Tibial nerve (tissue), 4 donors: ENCODE data around the gene TMEM232. TPM values are rescaled to one million over a fixed set of nuclear protein-coding genes. Genes with fewer than 3 reads are reported as not detected.

Source experiments
- DNase-seq, 2 donors: peaks; one replicate each; pipeline ENCODE4 v3.0.0-alpha.2; 2019; ENCODE audit warnings: low spot score in 2 of 2
- H3K27ac ChIP-seq, 4 donors: fragments of 200-600 bp; sonication (generic) in 3 of 4; one replicate each; pipeline ENCODE4 v1.5.1; 2017 to 2019; ENCODE audit warnings: mild to moderate bottlenecking in 1 of 4
- H3K27me3 ChIP-seq, 2 donors: fragments of 200-600 bp; sonication (generic) in 1 of 2; one replicate each; pipeline versions ENCODE4 v1.5.1 to v1.6.0; 2017 to 2019
- H3K36me3 ChIP-seq, 3 donors: fragments of 200-600 bp; sonication (generic); one replicate each; pipeline ENCODE4 v1.5.1; 2018 to 2019
- H3K4me1 ChIP-seq, 4 donors: fragments of 200-600 bp; sonication (generic) in 3 of 4; one replicate each; pipeline ENCODE4 v1.5.1; 2017 to 2019
- H3K4me3 ChIP-seq, 4 donors: fragments of 200-600 bp; sonication (generic) in 3 of 4; one replicate each; pipeline ENCODE4 v1.5.1; 2017 to 2019; ENCODE audit warnings: mild to moderate bottlenecking in 1 of 4, moderate library complexity in 1 of 4
- H3K9me3 ChIP-seq, 4 donors: fragments of 200-600 bp; sonication (generic) in 3 of 4; one replicate each; pipeline ENCODE4 v1.5.1; 2017 to 2019
- CTCF ChIP-seq, 5 experiments: fragments of 200-600 bp in 3 of 5; fragments of 450-650 bp in 2 of 5; sonication (generic) in 3 of 5; IDR thresholded peaks; one replicate each; pipeline ENCODE4 v1.5.1; 2016 to 2019; ENCODE audit warnings: antibody characterized with exemption in 5 of 5, mild to moderate bottlenecking in 3 of 5, moderate library complexity in 2 of 5
- EP300 ChIP-seq, 2 donors: sonication (generic); formaldehyde crosslinking; IDR thresholded peaks; one replicate each; pipeline ENCODE4 v1.6.1; 2017; ENCODE audit warnings: antibody characterized with exemption in 2 of 2, mild to moderate bottlenecking in 1 of 2
- POLR2A ChIP-seq, 2 donors: fragments of 450-650 bp; IDR thresholded peaks; one replicate each; pipeline ENCODE4 v1.6.1; 2017; ENCODE audit warnings: antibody characterized with exemption in 2 of 2, mild to moderate bottlenecking in 2 of 2, moderate library complexity in 2 of 2
- WGBS, 2 donors: methylation state at CpG; one replicate each; pipeline ENCODE4 v1.1.5; 2018; 5-methylcytosine and 5-hydroxymethylcytosine counted together
- total RNA-seq, 4 donors: library from RNA; depleted of rRNA; stranded (reverse); fragments of >200 nt; gene quantifications; one replicate each; pipeline ENCODE4 v1.1.0, GENCODE V29; 2016

TMEM232 gene
- total RNA-seq, 4 donors from 2014 or later = 1.7 to 14.4 (median 4.1) TPM

GRCh38 chr5:110441035-110441434 is 285.4 kb downstream of the TMEM232 start:
- no peaks in the 10 kb centered on the region for H3K9me3 ChIP-seq
- no peaks in the 10 kb centered on the region for H3K27me3 ChIP-seq
- TF ChIP-seq POLR2A (IDR thresholded peaks at IDR 0.05) (no peak), EP300 (IDR thresholded peaks at IDR 0.05) (no peak), CTCF (IDR thresholded peaks at IDR 0.05) (no peak)
- H3K4me3 ChIP-seq = no peak overlapping the region
- no peak overlapping the region for H3K27ac ChIP-seq
- DNase-seq = no peak
- 41 to 47% methylated on average over 2 of the region's 2 CpGs for WGBS, 2 donors
- H3K4me1 ChIP-seq = no peaks in the 10 kb centered on the region
- H3K36me3 ChIP-seq = no peaks in the 10 kb centered on the region

- H3K4me3 ChIP-seq = no peak overlapping the region
- H3K4me1 ChIP-seq = no peaks in the 10 kb centered on the region
- H3K27ac ChIP-seq = no peak overlapping the region
- no peak for DNase-seq
- no peak for TF ChIP-seq CTCF (IDR thresholded peaks at IDR 0.05)
- no peak for TF ChIP-seq EP300 (IDR thresholded peaks at IDR 0.05)
- no peak for TF ChIP-seq POLR2A (IDR thresholded peaks at IDR 0.05)
- WGBS, 2 donors = 85 to 98% methylated on average over 2 of the region's 2 CpGs
- H3K9me3 ChIP-seq = no peaks in the 10 kb centered on the region
- H3K27me3 ChIP-seq = no peaks in the 10 kb centered on the region
- no peaks in the 10 kb centered on the region for H3K36me3 ChIP-seq
Measured at GRCh38 chr5:110440058-110440457, 286.4 kb downstream of the TMEM232 start.

- Histone ChIP-seq H3K4me1 (no peaks in the 10 kb centered on the region), H3K27ac (no peak overlapping the region), H3K27me3 (no peaks in the 10 kb centered on the region), H3K9me3 (no peaks in the 10 kb centered on the region), H3K36me3 (no peaks in the 10 kb centered on the region), H3K4me3 (no peak overlapping the region)
- no peak for TF ChIP-seq POLR2A (IDR thresholded peaks at IDR 0.05)
- TF ChIP-seq EP300 (IDR thresholded peaks at IDR 0.05) = no peak
- TF ChIP-seq CTCF (IDR thresholded peaks at IDR 0.05) = no peak
- WGBS, 2 donors = 41 to 45% methylated on average over 3 of the region's 3 CpGs
- no peak for DNase-seq
Measured at GRCh38 chr5:110439296-110439695, 287.2 kb downstream of the TMEM232 start.

DNA sequence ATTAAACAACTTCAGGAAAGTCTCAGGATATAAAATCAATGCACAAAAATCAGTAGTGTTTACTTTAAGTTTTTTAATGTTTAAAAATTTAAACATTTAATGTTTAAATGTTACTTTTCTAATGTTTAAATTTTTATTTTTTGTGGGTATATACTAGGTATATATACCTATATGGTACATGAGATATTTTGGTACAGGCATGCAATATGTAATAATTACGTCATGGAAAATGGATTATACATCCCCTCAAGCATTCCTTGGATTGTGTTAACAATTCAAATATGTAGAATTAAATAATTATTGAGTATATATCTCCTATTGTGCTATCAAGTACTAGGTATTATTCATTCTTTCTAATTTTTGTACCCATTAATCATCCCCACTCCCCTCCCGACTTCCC is 291.3 kb downstream of the TMEM232 start:
- no peak overlapping the region for H3K4me3 ChIP-seq
- no peaks in the 10 kb centered on the region for H3K27me3 ChIP-seq
- H3K27ac ChIP-seq = no peak overlapping the region
- no peaks in the 10 kb centered on the region for H3K36me3 ChIP-seq
- TF ChIP-seq POLR2A (IDR thresholded peaks at IDR 0.05) (no peak), CTCF (IDR thresholded peaks at IDR 0.05) (no peak), EP300 (IDR thresholded peaks at IDR 0.05) (no peak)
- DNase-seq = no peak
- peaks cover 0 to 10% (median 4%) of the 10 kb centered on the region in 4 donors for H3K9me3 ChIP-seq
- no peaks in the 10 kb centered on the region for H3K4me1 ChIP-seq
- WGBS, 2 donors = 59 to 88% methylated on average over 2 of the region's 2 CpGs

DNA sequence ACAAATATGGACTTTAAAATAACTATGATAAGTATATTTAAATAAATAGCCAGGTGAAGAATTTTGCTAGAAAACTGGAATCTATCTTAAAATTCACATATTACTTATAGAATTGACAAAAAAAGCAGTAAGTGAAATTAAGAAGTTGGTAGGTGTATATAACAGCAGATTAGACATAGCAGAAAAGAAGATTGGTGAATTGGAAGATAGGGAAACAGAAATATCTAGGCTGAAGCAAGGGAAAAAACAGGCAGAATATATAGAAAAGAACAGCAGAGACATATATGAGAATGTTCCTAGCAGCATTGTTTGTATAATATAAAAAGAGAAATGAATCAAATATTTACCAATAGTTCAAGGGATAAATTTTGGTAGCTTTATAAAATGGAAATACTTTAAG is 294.9 kb downstream of the TMEM232 start:
- Histone ChIP-seq H3K4me1 (no peaks in the 10 kb centered on the region), H3K27ac (no peak overlapping the region), H3K9me3 (peaks cover 0 to 10% (median 4%) of the 10 kb centered on the region in 4 donors), H3K27me3 (no peaks in the 10 kb centered on the region), H3K4me3 (no peak overlapping the region), H3K36me3 (no peaks in the 10 kb centered on the region)
- no peak for DNase-seq
- TF ChIP-seq POLR2A (IDR thresholded peaks at IDR 0.05) (no peak), EP300 (IDR thresholded peaks at IDR 0.05) (no peak), CTCF (IDR thresholded peaks at IDR 0.05) (no peak)
